Tibial artery (tissue), 4 donors: ENCODE results near the gene WFIKKN1.

Experiments used
- DNase-seq, 2 donors: peaks; one replicate each; pipeline ENCODE4 v3.0.0-alpha.2; 2019
- H3K27ac ChIP-seq, 2 donors: fragments of 200-600 bp; sonication (generic) in 1 of 2; 1 replicate in 1 of 2; 2 replicates in 1 of 2; pipeline ENCODE4 v1.5.1; 2018 to 2019; ENCODE audit warnings: mild to moderate bottlenecking in 1 of 2
- H3K27me3 ChIP-seq, 2 donors: fragments of 200-600 bp; sonication (generic) in 1 of 2; one replicate each; pipeline versions ENCODE4 v1.5.1 to v1.6.0; 2016 to 2019
- H3K36me3 ChIP-seq, 3 donors: fragments of 200-600 bp; sonication (generic) in 2 of 3; one replicate each; pipeline ENCODE4 v1.5.1; 2016 to 2019; ENCODE audit warnings: mild to moderate bottlenecking in 2 of 3
- H3K4me1 ChIP-seq, 4 donors: fragments of 200-600 bp; sonication (generic) in 2 of 4; 1 replicate in 3 of 4; 2 replicates in 1 of 4; pipeline ENCODE4 v1.5.1; 2016 to 2019
- H3K4me3 ChIP-seq, 2 donors: fragments of 200-600 bp; sonication (generic) in 1 of 2; 1 replicate in 1 of 2; 2 replicates in 1 of 2; pipeline ENCODE4 v1.5.1; 2018 to 2019; ENCODE audit warnings: mild to moderate bottlenecking in 2 of 2
- H3K9me3 ChIP-seq, 3 donors: fragments of 200-600 bp; sonication (generic) in 1 of 3; one replicate each; pipeline ENCODE4 v1.5.1; 2016 to 2019
- intact Hi-C: fragments of 100-400 bp; cut with DNase I; formaldehyde crosslinking; loops from one replicate; pipeline ENCODE4 v1.15.0; 2023; ENCODE audit warnings: low total_unique reads
- TF ChIP-seq, protein P1 (sequence below), 2 experiments: fragments of 200-600 bp in 1 of 2; fragments of 450-650 bp in 1 of 2; IDR thresholded peaks; one replicate each; pipeline ENCODE4 v1.5.1; 2017 to 2019; ENCODE audit warnings: antibody characterized with exemption in 2 of 2, mild to moderate bottlenecking in 1 of 2, moderate library complexity in 1 of 2

Gene WFIKKN1

GRCh38 chr16:678209-678857, 47.5 kb downstream of the WFIKKN1 start:
- no peaks in the 10 kb centered on the region for H3K9me3 ChIP-seq
- peaks cover 0 to 8% of the 10 kb centered on the region in 2 donors for H3K27me3 ChIP-seq
- TF ChIP-seq, protein P1, sequence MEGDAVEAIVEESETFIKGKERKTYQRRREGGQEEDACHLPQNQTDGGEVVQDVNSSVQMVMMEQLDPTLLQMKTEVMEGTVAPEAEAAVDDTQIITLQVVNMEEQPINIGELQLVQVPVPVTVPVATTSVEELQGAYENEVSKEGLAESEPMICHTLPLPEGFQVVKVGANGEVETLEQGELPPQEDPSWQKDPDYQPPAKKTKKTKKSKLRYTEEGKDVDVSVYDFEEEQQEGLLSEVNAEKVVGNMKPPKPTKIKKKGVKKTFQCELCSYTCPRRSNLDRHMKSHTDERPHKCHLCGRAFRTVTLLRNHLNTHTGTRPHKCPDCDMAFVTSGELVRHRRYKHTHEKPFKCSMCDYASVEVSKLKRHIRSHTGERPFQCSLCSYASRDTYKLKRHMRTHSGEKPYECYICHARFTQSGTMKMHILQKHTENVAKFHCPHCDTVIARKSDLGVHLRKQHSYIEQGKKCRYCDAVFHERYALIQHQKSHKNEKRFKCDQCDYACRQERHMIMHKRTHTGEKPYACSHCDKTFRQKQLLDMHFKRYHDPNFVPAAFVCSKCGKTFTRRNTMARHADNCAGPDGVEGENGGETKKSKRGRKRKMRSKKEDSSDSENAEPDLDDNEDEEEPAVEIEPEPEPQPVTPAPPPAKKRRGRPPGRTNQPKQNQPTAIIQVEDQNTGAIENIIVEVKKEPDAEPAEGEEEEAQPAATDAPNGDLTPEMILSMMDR (IDR thresholded peaks at IDR 0.05), result no peak
- intact Hi-C loops, result no loop called here
- no peak for DNase-seq
- peaks cover 18 to 37% (median 23%) of the 10 kb centered on the region in 3 donors for H3K36me3 ChIP-seq
- peaks cover 2 to 62% (median 44%) of the 10 kb centered on the region in 4 donors for H3K4me1 ChIP-seq
- H3K27ac ChIP-seq, result no peak overlapping the region
- no peak overlapping the region for H3K4me3 ChIP-seq

DNA sequence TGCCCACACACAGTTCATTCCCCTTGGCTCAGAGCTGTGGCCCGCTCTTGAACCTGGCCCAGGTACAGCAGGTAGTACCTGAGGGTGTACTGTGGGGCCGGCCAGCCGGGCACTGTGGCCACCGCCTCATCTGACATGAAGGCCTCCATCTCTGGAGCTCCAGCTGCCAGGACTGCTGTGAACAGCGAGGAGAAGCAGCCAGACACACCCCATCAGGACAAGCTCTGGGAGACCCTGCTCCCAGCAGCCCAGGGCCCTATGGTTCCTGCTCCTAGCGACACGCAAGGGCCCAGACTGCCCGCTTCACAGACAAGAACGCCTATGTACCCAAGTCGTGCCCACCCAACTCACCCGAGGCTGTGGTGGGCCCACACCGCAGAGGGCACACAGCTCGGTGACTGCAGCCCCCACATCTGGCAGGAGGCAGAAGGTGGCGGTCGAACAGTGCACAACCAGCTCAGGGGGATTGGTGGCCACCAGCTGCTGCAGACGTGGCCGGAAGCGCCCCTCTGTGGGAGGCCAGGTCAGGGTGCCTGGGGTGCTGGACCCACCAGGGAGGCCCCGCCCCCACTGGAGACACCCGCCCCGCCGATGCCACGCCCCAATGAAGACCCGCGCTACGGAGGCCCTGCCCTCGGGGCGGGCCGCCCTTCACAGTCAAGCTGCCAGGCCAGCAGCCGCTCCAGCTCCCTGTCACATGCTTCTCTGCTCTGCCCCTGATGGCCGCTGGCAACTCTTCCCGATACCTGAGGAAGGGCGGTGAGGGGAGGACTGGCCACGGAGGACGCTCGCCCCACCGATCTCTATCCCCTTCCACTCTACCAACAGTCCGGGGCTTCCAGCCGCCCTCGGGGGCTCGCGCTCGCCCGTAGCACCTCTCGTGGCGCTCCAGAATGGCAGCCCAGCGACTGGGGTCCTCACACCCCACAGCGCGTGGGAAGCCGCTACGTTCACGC, 48.4 kb downstream of the WFIKKN1 start:
- Histone ChIP-seq H3K9me3 (no peaks in the 10 kb centered on the region), H3K36me3 (peaks cover 17 to 31% (median 18%) of the 10 kb centered on the region in 3 donors), H3K27ac (peak overlapping the region; percentile 79 to 87), H3K4me1 (peaks cover 3 to 67% (median 50%) of the 10 kb centered on the region in 4 donors), H3K4me3 (peak overlapping the region; percentile 60 to 81), H3K27me3 (peaks cover 0 to 8% of the 10 kb centered on the region in 2 donors)
- DNase-seq, result peak; percentile 59 to 87
- TF ChIP-seq, protein P1 (IDR thresholded peaks at IDR 0.05), result no peak
- intact Hi-C loops, result no loop called here

- Histone ChIP-seq H3K9me3 (no peaks in the 10 kb centered on the region), H3K4me1 (peaks cover 3 to 71% (median 54%) of the 10 kb centered on the region in 4 donors), H3K36me3 (peaks cover 17 to 24% (median 18%) of the 10 kb centered on the region in 3 donors), H3K27me3 (peaks cover 0 to 8% of the 10 kb centered on the region in 2 donors), H3K27ac (peak within 1 kb of the TSS; percentile 79 to 87), H3K4me3 (peak within 1 kb of the TSS; percentile 60 to 81)
- DNase-seq, result peak; percentile 80 to 92
- intact Hi-C loops, result no loop called here
- TF ChIP-seq, protein P1 (IDR thresholded peaks at IDR 0.05), result no peak
Observed at GRCh38 chr16:679814-680624, 49.2 kb downstream of the WFIKKN1 start, which contains the start of gene STUB1. Gene STUB1 (plus strand): TSS chr16:680410. CDS start chr16:680526, 116 bp downstream.

- Histone ChIP-seq H3K4me1 (peaks cover 3 to 71% (median 54%) of the 10 kb centered on the region in 4 donors), H3K4me3 (peak overlapping the region; percentile 60 to 81), H3K27me3 (peaks cover 0 to 8% of the 10 kb centered on the region in 2 donors), H3K9me3 (no peaks in the 10 kb centered on the region), H3K36me3 (peaks cover 17 to 27% (median 18%) of the 10 kb centered on the region in 3 donors), H3K27ac (peak overlapping the region; percentile 79 to 87)
- DNase-seq, result no peak
- intact Hi-C loops, result no loop called here
- TF ChIP-seq, protein P1 (IDR thresholded peaks at IDR 0.05), result no peak
Observed at GRCh38 chr16:680625-680945, 49.8 kb downstream of the WFIKKN1 start.
